ENCODE measurements around the gene RSRC1. TPM values are rescaled to one million over a fixed set of nuclear protein-coding genes. Genes with fewer than 3 reads are reported as not detected.
"Not testable (repeated sequence)": the region's sequence is repeated elsewhere in the genome, so short reads cannot be mapped to it uniquely, and the experiment has no call there.

RSRC1 gene
- total and polyA plus RNA-seq, 2 donors (not counting 1 experiment from before 2014, with no cell fraction given), result 12.6 to 43.1 TPM

GRCh38 chr3:158492685-158493084 is 382.8 kb downstream of the RSRC1 start:
- no peak for DNase-seq (ENCODE audit: low read depth in 2 of 2)
- H3K79me2 ChIP-seq (ENCODE audit: control insufficient read depth, insufficient read depth, low read length), result no peaks in the 10 kb centered on the region
- H3K4me1 ChIP-seq (ENCODE audit: control insufficient read depth, extremely low read depth, insufficient read depth, low read length), result no peaks in the 10 kb centered on the region
- H3K4me2 ChIP-seq (ENCODE audit: extremely low read depth, insufficient read depth, low read length), result no peak overlapping the region
- H3K4me3 ChIP-seq (replicated peaks in 1 of 4; ENCODE audit: control extremely low read depth in 1 of 4, insufficient read depth in 1 of 4, low read depth in 3 of 4, low read length in 4 of 4), result no peak overlapping the region
- no peaks in the 10 kb centered on the region for H3K27me3 ChIP-seq (ENCODE audit: control insufficient read depth, insufficient read depth, low read length)
- TF ChIP-seq CTCF (conservative IDR thresholded peaks at IDR 0.05 in 1 of 2, IDR thresholded peaks at IDR 0.05 in 1 of 2; ENCODE audit: low read depth in 1 of 2, low read length in 2 of 2) (no peak), EZH2 (IDR thresholded peaks at IDR 0.05; ENCODE audit: low read length, missing control alignments) (no peak)
- no peak overlapping the region for H2AFZ ChIP-seq (ENCODE audit: low read length)
- no peaks in the 10 kb centered on the region for H4K20me1 ChIP-seq (ENCODE audit: control insufficient read depth, extremely low read depth, insufficient read depth, low read length)
- H3K27ac ChIP-seq (ENCODE audit: insufficient read depth, low read length), result no peak overlapping the region
- H3K9me3 ChIP-seq (ENCODE audit: control insufficient read depth, insufficient read depth, low read depth, low read length), result no peaks in the 10 kb centered on the region
- H3K36me3 ChIP-seq (ENCODE audit: control insufficient read depth, insufficient read depth, low read length), result no peaks in the 10 kb centered on the region
- H3K9ac ChIP-seq (ENCODE audit: insufficient read depth, low read length), result no peak overlapping the region

- no peaks in the 10 kb centered on the region for H3K36me3 ChIP-seq (ENCODE audit: control insufficient read depth, insufficient read depth, low read length)
- no peaks in the 10 kb centered on the region for H3K79me2 ChIP-seq (ENCODE audit: control insufficient read depth, insufficient read depth, low read length)
- H3K27me3 ChIP-seq (ENCODE audit: control insufficient read depth, insufficient read depth, low read length), result no peaks in the 10 kb centered on the region
- no peak overlapping the region for H3K9ac ChIP-seq (ENCODE audit: insufficient read depth, low read length)
- no peaks in the 10 kb centered on the region for H3K9me3 ChIP-seq (ENCODE audit: control insufficient read depth, insufficient read depth, low read depth, low read length)
- no peaks in the 10 kb centered on the region for H4K20me1 ChIP-seq (ENCODE audit: control insufficient read depth, extremely low read depth, insufficient read depth, low read length)
- no peak overlapping the region for H2AFZ ChIP-seq (ENCODE audit: low read length)
- DNase-seq (ENCODE audit: low read depth in 2 of 2), result no peak
- no peak overlapping the region for H3K4me2 ChIP-seq (ENCODE audit: extremely low read depth, insufficient read depth, low read length)
- H3K27ac ChIP-seq (ENCODE audit: insufficient read depth, low read length), result no peak overlapping the region
- no peaks in the 10 kb centered on the region for H3K4me1 ChIP-seq (ENCODE audit: control insufficient read depth, extremely low read depth, insufficient read depth, low read length)
- no peak for TF ChIP-seq CTCF (conservative IDR thresholded peaks at IDR 0.05 in 1 of 2, IDR thresholded peaks at IDR 0.05 in 1 of 2; ENCODE audit: low read depth in 1 of 2, low read length in 2 of 2)
- TF ChIP-seq EZH2 (IDR thresholded peaks at IDR 0.05; ENCODE audit: low read length, missing control alignments), result no peak
- no peak overlapping the region for H3K4me3 ChIP-seq (replicated peaks in 1 of 4; ENCODE audit: control extremely low read depth in 1 of 4, insufficient read depth in 1 of 4, low read depth in 3 of 4, low read length in 4 of 4)
These were observed 384.0 kb downstream of the RSRC1 start for GRCh38 chr3:158493931-158494330.

- Histone ChIP-seq H2AFZ (ENCODE audit: low read length) (no peak overlapping the region), H3K9me3 (ENCODE audit: control insufficient read depth, insufficient read depth, low read depth, low read length) (no peaks in the 10 kb centered on the region), H3K4me1 (ENCODE audit: control insufficient read depth, extremely low read depth, insufficient read depth, low read length) (no peaks in the 10 kb centered on the region), H4K20me1 (ENCODE audit: control insufficient read depth, extremely low read depth, insufficient read depth, low read length) (no peaks in the 10 kb centered on the region), H3K4me3 (replicated peaks in 1 of 4; ENCODE audit: control extremely low read depth in 1 of 4, insufficient read depth in 1 of 4, low read depth in 3 of 4, low read length in 4 of 4) (no peak overlapping the region), H3K4me2 (ENCODE audit: extremely low read depth, insufficient read depth, low read length) (no peak overlapping the region), H3K27ac (ENCODE audit: insufficient read depth, low read length) (no peak overlapping the region), H3K36me3 (ENCODE audit: control insufficient read depth, insufficient read depth, low read length) (no peaks in the 10 kb centered on the region), H3K79me2 (ENCODE audit: control insufficient read depth, insufficient read depth, low read length) (no peaks in the 10 kb centered on the region), H3K9ac (ENCODE audit: insufficient read depth, low read length) (no peak overlapping the region), H3K27me3 (ENCODE audit: control insufficient read depth, insufficient read depth, low read length) (no peaks in the 10 kb centered on the region)
- DNase-seq (ENCODE audit: low read depth in 2 of 2), result no peak
- no peak for TF ChIP-seq EZH2 (IDR thresholded peaks at IDR 0.05; ENCODE audit: low read length, missing control alignments)
- TF ChIP-seq CTCF (conservative IDR thresholded peaks at IDR 0.05 in 1 of 2, IDR thresholded peaks at IDR 0.05 in 1 of 2; ENCODE audit: low read depth in 1 of 2, low read length in 2 of 2), result no peak
These were observed 384.8 kb downstream of the RSRC1 start for GRCh38 chr3:158494673-158495072.

- H3K36me3 ChIP-seq (ENCODE audit: control insufficient read depth, insufficient read depth, low read length); H4K20me1 ChIP-seq (ENCODE audit: control insufficient read depth, extremely low read depth, insufficient read depth, low read length); H3K9me3 ChIP-seq (ENCODE audit: control insufficient read depth, insufficient read depth, low read depth, low read length); H3K27me3 ChIP-seq (ENCODE audit: control insufficient read depth, insufficient read depth, low read length); H3K9ac ChIP-seq (ENCODE audit: insufficient read depth, low read length); H2AFZ ChIP-seq (ENCODE audit: low read length); DNase-seq (ENCODE audit: low read depth in 2 of 2); H3K4me2 ChIP-seq (ENCODE audit: extremely low read depth, insufficient read depth, low read length); H3K4me3 ChIP-seq (replicated peaks in 1 of 4; ENCODE audit: control extremely low read depth in 1 of 4, insufficient read depth in 1 of 4, low read depth in 3 of 4, low read length in 4 of 4); H3K27ac ChIP-seq (ENCODE audit: insufficient read depth, low read length); H3K4me1 ChIP-seq (ENCODE audit: control insufficient read depth, extremely low read depth, insufficient read depth, low read length); H3K79me2 ChIP-seq (ENCODE audit: control insufficient read depth, insufficient read depth, low read length): not testable (repeated sequence)
These were observed 385.6 kb downstream of the RSRC1 start for GRCh38 chr3:158495398-158495902.
